HG02678 (cell line): ENCODE measurements around the gene MAD2L2.

ENCODE experiments used
- ATAC-seq: cut with Tn5 transposase; IDR thresholded peaks from one replicate; pipeline ENCODE4 v1.9.1; 2021; ENCODE audit warnings: mild to moderate bottlenecking, moderate library complexity; ENCODE audit not compliant: unreplicated experiment

The MAD2L2 gene

GRCh38 chr1:11684070-11684469, 3.1 kb upstream of the MAD2L2 start:
- ATAC-seq: no peak

- no peak for ATAC-seq
Measured at GRCh38 chr1:11682799-11683198, 1.9 kb upstream of the MAD2L2 start.

- ATAC-seq: no peak
Measured at GRCh38 chr1:11682287-11682771, 1.4 kb upstream of the MAD2L2 start.

GRCh38 chr1:11680270-11681070, 478 bp downstream of the MAD2L2 start:
- ATAC-seq: peak; percentile 21

DNA sequence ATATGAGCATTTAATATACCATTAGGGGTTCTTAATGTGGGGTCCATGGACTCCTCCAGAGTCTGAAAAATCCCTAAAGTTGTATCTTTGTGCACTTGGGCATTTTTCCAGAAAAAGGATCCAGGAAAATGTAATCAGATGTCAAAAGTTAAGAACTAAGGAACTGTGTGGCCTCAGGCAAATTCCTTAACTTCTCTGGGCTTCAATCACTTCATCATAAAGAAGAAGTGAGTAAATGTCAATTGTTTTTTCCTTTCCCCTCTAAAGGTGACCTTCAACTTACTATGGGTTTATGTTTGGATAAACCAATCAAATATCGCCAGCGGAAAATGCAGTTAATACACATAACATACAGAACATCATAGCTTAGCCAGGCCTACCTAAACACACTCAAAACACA, 2.5 kb downstream of the MAD2L2 start:
- no peak for ATAC-seq

- ATAC-seq: no peak
Measured at GRCh38 chr1:11676386-11677103, 4.4 kb downstream of the MAD2L2 start.

- ATAC-seq: no peak
Measured at GRCh38 chr1:11675325-11675724, 5.6 kb downstream of the MAD2L2 start.

DNA sequence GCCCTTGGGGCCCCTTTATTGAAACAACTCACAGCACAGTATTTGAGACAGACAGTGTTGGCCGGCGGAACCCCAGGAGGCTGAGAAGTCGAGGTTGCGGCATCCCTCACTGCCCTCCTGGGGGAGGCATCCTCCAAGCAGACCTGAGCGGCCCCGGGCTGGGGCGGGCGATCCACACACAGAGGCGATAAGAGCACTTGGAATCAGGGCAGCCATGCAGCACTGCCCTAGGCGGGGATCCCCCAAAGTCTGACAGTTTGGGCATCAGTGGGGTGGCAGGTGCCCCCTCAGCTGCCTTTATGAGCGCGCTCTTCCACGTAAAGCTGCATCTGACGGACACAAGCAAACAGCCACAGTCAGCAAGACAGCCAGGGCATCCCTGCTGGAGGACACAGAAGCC, 6.5 kb downstream of the MAD2L2 start:
- no peak for ATAC-seq

DNA sequence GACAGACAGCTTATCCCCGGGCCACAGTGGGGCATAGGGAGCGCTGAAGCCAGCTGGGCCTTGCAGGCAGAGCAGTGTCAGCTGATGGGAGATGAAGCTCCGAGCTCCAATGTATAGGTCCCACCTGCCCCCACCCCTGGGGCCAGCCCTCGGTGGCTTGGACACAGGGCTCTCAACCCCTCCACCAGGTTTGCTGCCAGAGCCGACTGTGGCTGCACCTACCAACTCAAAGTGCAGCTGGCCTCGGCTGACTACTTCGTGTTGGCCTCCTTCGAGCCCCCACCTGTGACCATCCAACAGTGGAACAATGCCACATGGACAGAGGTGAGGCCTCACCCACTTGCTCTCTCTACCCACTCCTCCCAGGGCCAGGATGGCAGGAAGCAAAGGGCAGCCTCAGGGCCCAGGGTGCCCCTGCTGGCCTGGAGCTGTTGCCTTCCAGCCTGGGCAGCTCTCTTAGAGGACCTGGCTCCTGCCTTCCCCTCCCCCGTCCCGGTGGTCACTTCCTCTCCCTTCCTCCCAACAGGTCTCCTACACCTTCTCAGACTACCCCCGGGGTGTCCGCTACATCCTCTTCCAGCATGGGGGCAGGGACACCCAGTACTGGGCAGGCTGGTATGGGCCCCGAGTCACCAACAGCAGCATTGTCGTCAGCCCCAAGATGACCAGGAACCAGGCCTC, 7.7 kb downstream of the MAD2L2 start:
- no peak for ATAC-seq

DNA sequence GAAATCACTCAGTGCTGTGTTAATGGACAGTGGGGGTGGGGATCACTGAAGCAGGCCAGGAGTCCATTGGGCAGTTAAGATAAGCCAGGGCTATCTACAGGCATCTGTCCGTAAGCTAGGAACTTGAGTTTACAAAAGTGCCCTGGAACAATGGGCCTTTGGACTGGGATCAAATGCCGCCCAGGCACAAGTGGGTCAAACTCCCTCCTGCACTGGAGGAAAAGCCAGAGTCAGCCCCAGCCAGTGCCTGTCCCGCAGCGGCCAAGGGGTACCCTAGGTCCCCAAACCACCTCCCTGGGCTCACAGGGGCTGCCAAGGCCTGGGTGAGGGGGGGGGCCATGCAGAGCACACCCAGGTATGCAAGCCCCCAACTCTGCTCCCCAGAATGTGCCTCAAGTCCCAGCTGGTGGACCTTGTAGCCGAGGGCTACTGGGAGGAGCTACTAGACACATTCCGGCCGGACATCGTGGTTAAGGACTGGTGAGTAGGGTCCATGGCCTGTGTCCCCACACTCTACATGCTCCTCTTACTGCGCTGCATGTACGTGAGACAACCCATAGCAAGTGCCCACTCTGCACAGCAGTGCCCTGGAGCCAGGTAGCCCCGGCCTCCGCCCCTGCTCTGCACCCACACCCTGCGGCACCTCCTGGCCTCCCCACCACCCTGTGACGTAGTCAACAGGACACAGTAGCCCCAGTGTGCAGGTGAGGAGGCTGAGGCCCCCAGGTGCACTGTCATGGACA, 9.2 kb downstream of the MAD2L2 start:
- ATAC-seq: no peak

GRCh38 chr1:11671205-11671543, 9.8 kb downstream of the MAD2L2 start:
- no peak for ATAC-seq

- no peak for ATAC-seq
Measured at GRCh38 chr1:11670747-11671146, 10.2 kb downstream of the MAD2L2 start.

- no peak for ATAC-seq
Measured at GRCh38 chr1:11668516-11668915, 12.4 kb downstream of the MAD2L2 start.

GRCh38 chr1:11664336-11665065, 16.4 kb downstream of the MAD2L2 start:
- peak; percentile 48 for ATAC-seq

DNA sequence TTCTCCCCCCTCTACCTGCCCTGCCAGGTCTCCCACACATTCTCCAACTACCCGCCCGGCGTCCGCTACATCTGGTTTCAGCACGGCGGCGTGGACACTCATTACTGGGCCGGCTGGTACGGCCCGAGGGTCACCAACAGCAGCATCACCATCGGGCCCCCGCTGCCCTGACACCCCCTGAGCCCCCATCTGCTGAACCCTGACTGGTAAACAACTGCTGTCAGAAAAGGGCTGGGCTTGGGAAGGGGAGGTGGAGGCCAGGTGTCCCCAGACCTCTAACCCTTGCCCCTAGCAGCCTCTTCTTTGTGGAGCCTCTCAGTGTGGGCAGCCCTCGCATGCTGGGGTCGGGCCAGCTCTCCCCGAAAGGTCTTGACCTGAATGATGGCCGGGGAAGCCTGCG, 19.8 kb downstream of the MAD2L2 start:
- ATAC-seq: no peak

GRCh38 chr1:11659748-11660147, 21.2 kb downstream of the MAD2L2 start:
- no peak for ATAC-seq

DNA sequence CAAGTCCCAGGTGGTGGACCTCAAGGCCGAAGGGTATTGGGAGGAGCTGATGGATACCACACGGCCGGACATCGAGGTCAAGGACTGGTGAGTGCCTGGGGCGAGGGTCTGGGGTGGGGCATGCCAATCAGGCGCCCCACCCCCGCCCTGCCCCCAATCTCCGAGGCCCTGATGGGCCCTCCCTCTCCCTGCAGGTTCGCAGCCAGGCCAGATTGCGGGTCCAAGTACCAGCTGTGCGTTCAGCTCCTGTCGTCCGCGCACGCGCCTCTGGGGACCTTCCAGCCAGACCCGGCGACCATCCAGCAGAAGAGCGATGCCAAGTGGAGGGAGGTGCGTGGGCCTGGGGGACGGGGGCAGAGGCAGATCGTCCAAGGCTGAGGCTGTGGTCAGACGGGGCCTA, 22.4 kb downstream of the MAD2L2 start:
- no peak for ATAC-seq

- ATAC-seq: no peak
Measured at GRCh38 chr1:11657654-11658053, 23.3 kb downstream of the MAD2L2 start.

DNA sequence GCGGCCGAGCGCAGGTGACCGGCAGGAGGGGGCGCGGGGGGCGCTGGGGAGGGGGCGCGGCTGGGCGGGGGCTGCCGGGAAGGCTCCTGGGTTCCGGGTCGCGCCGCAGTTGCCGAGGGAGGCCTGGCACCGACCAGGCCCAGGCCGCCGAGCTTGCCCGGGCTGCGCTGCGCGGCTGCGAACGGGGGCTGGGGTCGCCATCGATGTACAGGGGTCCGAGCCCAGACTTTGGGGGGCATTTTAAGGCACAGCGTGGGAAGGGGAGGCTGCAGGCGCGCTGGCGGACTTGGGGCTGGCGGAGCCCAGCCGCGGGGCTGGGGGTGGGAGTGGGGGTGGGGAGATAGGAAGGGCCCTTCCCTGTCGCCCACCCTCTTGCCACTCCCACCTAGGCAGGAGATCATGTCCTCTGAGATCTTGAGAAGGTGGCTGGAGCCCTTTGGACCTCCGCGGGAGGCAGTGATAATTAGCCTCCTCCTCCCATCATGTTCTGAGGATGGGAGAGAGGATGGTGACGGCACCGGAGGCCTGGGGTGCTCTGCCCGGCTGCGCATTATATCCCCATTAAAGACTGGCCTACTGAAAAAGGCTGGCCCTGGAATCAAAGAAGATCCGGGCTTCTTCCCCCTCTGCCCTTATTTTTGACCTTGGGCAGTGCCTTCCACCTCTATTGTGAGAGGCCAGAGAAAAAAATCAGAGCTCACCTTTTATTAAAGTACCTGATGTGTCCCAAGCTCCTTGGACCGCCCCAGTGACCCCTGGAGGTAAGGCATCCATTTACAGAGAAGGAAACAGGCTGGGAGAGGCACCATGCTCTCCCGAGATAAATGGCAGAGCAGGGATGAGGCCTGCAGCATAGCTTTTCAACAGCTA, 25.8 kb downstream of the MAD2L2 start:
- peak; percentile 25 for ATAC-seq
